Erythroblast (primary cell): ENCODE data around the gene HHIP.

Experiments used
- GATA1 ChIP-seq: IDR thresholded peaks from 2 replicates; pipeline ENCODE4 v1.6.1; 2011; ENCODE audit warnings: low read depth, mild to moderate bottlenecking, control low read depth, low read length, moderate library complexity
- POLR2A ChIP-seq: IDR thresholded peaks from 2 replicates; pipeline ENCODE4 v1.6.1; 2011; ENCODE audit warnings: mild to moderate bottlenecking, low read length

- TF ChIP-seq POLR2A (no peak), GATA1 (no peak)
These were observed 30.9 kb upstream of the HHIP start for GRCh38 chr4:144614850-144615585.
